Kidney epithelial cell (primary cell): Measurements from ENCODE around the gene ZKSCAN5. TPM values are rescaled to one million over a fixed set of nuclear protein-coding genes. Genes with fewer than 3 reads are reported as not detected.
"Not testable (repeated sequence)": the region's sequence is repeated elsewhere in the genome, so short reads cannot be mapped to it uniquely, and the experiment has no call there.

Experiments used
- DNase-seq: peaks from one replicate; pipeline ENCODE4 v3.0.0-alpha.2; 2010; ENCODE audit warnings: low read depth
- H3K27me3 ChIP-seq: 2 replicates; pipeline ENCODE4 v1.6.0; 2011; ENCODE audit warnings: low read length; ENCODE audit not compliant: control insufficient read depth, insufficient read depth
- H3K36me3 ChIP-seq: 2 replicates; pipeline ENCODE4 v1.5.1; 2011; ENCODE audit warnings: low read length; ENCODE audit not compliant: control insufficient read depth, insufficient read depth
- H3K4me3 ChIP-seq: 2 replicates; pipeline ENCODE4 v1.5.1; 2011; ENCODE audit warnings: low read depth, mild to moderate bottlenecking, control low read depth, low read length
- CTCF ChIP-seq: IDR thresholded peaks from 2 replicates; pipeline ENCODE4 v1.5.1; 2011; ENCODE audit warnings: mild to moderate bottlenecking, moderate library complexity, low read length, control low read depth, inconsistent platforms; ENCODE audit not compliant: insufficient read depth, poor library complexity, severe bottlenecking
- total RNA-seq: library from RNA; depleted of rRNA; stranded (reverse); fragments of >200 nt; gene quantifications from 2 replicates; pipeline ENCODE4 v1.2.3, GENCODE V29; 2015

The ZKSCAN5 gene
- total RNA-seq, 1 donor from 2014 or later: 11.5 TPM

GRCh38 chr7:99540542-99540941 lies 36.1 kb downstream of the ZKSCAN5 start:
- no peak for DNase-seq
- Histone ChIP-seq H3K4me3 (no peak overlapping the region), H3K27me3 (no peaks in the 10 kb centered on the region), H3K36me3 (no peaks in the 10 kb centered on the region)
- no peak for TF ChIP-seq CTCF

- H3K36me3 ChIP-seq: no peaks in the 10 kb centered on the region
- DNase-seq: no peak
- no peaks in the 10 kb centered on the region for H3K27me3 ChIP-seq
- TF ChIP-seq CTCF: no peak
- no peak overlapping the region for H3K4me3 ChIP-seq
Measured at GRCh38 chr7:99541212-99541611, 36.8 kb downstream of the ZKSCAN5 start.

- Histone ChIP-seq H3K36me3 (peaks cover under 1% of the 10 kb centered on the region), H3K4me3 (no peak overlapping the region), H3K27me3 (no peaks in the 10 kb centered on the region)
- no peak for TF ChIP-seq CTCF
- no peak for DNase-seq
Measured at GRCh38 chr7:99543081-99543671, 38.7 kb downstream of the ZKSCAN5 start.

- no peak for TF ChIP-seq CTCF
- no peak overlapping the region for H3K4me3 ChIP-seq
- DNase-seq: no peak
- no peaks in the 10 kb centered on the region for H3K27me3 ChIP-seq
- H3K36me3 ChIP-seq: peaks cover 2% of the 10 kb centered on the region
Measured at GRCh38 chr7:99543916-99544315, 39.5 kb downstream of the ZKSCAN5 start.

- not testable (repeated sequence) for DNase-seq, H3K4me3 ChIP-seq, H3K36me3 ChIP-seq, H3K27me3 ChIP-seq
Measured at GRCh38 chr7:99545308-99545707, 40.8 kb downstream of the ZKSCAN5 start.

- not testable (repeated sequence) for DNase-seq, H3K27me3 ChIP-seq, H3K36me3 ChIP-seq, H3K4me3 ChIP-seq
Measured at GRCh38 chr7:99549545-99549944, 45.1 kb downstream of the ZKSCAN5 start.

- Histone ChIP-seq H3K36me3 (peaks cover 2% of the 10 kb centered on the region), H3K27me3 (no peaks in the 10 kb centered on the region), H3K4me3 (peak overlapping the region; percentile 75)
- no peak for TF ChIP-seq CTCF
- DNase-seq: no peak
Measured at GRCh38 chr7:99551334-99551733, 46.9 kb downstream of the ZKSCAN5 start.
